Retinal pigment epithelial cell (primary cell): ENCODE data around the gene MAGEL2.

ENCODE experiments used
- DNase-seq: peaks from one replicate; pipeline ENCODE4 v3.0.0-alpha.2; 2010; ENCODE audit warnings: low read depth
- H3K4me3 ChIP-seq: 2 replicates; pipeline ENCODE4 v1.5.1; 2011; ENCODE audit warnings: mild to moderate bottlenecking, low read length, control low read depth, moderate library complexity
- TF ChIP-seq, protein P1 (sequence below): conservative IDR thresholded peaks from 2 replicates; pipeline ENCODE4 v1.5.1; 2011; ENCODE audit warnings: low read depth, low read length, control low read depth, inconsistent platforms

Gene MAGEL2

DNA sequence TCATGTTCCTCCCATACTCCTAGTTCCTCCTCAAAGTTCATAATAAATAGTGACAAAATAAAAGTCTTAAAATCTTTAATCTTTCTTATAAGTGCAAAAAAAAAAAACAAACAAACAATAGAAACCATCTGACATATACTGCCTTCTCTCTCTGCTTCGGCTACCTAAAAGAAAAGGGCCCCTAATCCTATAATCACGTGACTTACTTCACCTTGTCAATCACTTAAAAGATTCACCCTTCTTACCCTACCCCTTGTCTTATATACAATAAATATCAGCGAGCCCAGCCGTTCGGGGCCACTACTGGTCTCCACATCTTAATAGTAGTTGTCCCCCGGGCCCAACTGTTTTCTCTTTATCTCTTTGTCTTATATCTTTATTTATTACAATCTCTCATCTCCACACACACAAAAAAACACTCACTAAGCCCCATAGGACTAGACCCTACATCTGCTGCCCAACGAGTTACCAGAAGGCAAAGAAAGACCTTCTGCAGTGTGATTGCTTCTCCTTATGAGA lies 53.4 kb downstream of the MAGEL2 start:
- DNase-seq: no peak
- TF ChIP-seq, protein P1, sequence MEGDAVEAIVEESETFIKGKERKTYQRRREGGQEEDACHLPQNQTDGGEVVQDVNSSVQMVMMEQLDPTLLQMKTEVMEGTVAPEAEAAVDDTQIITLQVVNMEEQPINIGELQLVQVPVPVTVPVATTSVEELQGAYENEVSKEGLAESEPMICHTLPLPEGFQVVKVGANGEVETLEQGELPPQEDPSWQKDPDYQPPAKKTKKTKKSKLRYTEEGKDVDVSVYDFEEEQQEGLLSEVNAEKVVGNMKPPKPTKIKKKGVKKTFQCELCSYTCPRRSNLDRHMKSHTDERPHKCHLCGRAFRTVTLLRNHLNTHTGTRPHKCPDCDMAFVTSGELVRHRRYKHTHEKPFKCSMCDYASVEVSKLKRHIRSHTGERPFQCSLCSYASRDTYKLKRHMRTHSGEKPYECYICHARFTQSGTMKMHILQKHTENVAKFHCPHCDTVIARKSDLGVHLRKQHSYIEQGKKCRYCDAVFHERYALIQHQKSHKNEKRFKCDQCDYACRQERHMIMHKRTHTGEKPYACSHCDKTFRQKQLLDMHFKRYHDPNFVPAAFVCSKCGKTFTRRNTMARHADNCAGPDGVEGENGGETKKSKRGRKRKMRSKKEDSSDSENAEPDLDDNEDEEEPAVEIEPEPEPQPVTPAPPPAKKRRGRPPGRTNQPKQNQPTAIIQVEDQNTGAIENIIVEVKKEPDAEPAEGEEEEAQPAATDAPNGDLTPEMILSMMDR: no peak
- no peak overlapping the region for H3K4me3 ChIP-seq
